GM19193 (cell line): Measurements from ENCODE around the gene DACH1.

Experiments
- POLR2A ChIP-seq: IDR thresholded peaks from 4 replicates; pipeline ENCODE4 v1.6.1; 2011; ENCODE audit not compliant: insufficient read depth, insufficient read length; ENCODE audit errors: extremely low read depth

Gene DACH1

DNA sequence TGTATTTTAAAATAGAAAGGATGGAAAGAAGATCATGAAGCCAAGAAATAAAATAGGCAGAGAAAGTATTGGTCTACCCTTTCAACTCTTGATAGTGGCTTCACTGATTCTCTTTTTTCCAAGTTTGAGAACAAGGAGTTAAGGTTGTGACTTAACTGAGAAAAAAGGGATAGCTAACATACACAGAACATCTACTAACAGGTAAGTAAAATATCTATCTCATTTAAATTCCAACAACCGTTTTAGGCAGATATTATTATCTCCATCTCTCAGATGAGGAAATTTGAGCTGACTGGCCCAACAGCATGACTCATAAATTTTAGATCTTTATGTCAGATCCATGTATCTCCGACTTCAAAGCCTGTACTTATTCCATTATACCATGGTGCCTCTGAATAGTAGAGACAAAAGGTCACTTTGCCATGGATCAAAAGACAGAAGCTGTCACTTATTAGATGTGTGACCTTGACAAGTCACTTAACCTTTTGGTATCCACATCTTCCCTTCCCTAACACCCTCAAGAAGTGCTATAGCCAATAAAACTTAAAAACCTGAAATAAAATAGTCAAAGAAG is 152.1 kb downstream of the DACH1 start:
- TF ChIP-seq POLR2A = no peak

DNA sequence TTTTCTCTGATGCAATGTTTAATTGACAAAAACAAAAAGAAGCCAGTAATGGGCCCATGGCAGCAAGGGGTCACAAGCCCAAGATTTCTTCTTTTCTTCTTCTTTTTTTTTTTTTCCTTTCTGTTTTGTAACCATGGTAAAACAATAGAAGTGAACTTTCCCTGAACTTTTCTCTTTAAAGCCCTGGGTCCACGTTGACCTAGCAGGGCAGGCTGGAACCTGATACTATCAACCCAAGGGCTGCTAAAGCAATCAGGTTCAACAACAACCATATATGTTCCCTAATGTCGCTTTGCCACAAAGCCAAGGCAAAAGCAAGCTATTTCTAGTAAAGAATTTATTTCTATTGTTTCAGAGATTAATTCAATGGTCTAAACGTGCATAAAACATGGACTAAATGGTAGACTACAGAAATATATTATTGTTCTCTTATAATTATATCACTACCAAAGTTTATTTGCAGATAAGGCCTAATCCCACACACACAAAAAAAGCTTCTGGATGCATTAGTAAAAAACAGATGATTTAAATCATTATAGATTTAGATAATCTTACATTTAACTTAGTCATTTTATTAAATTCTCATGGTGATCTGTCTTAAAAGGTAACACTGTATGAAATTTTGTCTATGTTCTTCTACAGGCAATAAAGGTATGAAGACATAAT is 153.9 kb downstream of the DACH1 start:
- TF ChIP-seq POLR2A = no peak

DNA sequence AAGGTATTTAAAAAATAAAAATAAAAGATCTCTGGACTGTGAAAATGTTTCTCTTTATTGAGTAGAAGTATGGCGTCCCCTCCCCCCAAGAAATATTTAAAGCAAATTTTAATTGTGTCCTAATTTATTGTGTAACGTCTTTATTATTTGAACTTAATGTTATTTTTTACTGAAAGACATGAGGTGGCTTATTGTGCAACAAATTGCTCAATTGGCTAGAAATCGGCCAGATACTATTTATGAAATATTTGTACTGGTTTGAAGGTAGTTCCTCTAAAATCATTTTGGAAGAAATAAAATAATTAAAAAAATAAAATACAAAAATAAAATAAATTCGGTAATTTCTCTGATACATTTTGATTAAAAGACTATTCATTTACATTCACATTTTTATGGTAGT is 162.3 kb downstream of the DACH1 start:
- no peak for TF ChIP-seq POLR2A

DNA sequence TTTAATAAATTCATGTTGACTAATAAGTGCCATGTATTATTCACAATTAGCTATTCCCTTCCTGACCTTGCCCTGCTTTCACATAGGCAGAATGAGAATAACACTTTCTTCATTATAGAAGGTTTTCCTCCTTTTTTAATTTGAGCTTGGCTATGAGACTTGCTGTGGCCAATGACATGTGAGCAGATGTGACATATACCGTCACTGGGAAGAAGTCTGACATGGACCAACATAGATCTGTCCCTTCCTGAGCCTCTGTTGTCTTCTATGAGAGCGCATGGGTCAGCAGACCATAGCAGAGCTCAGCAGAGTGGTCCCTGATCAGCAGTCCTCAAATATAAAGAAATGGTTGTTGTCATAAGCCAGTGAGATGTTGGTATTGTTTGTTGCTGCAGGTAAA is 163.9 kb downstream of the DACH1 start:
- TF ChIP-seq POLR2A = no peak

DNA sequence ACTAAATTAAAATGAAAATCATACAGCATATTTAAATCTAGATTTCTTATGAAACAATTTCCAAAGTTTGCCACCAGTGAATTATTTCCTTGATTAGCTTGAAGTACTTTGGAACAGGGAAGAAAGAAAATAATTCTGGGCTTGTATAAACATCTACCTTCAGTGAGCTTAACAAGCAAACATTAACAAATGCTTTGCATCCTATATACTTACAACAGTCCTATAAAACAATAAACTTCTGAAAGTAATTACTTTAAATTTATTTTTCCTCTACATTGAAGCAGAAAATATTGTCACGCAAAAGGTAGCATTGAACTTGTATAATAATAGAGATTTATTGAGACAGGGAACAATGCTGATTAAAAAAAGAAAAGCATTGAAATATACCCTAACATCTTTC is 164.8 kb downstream of the DACH1 start:
- TF ChIP-seq POLR2A = no peak

DNA sequence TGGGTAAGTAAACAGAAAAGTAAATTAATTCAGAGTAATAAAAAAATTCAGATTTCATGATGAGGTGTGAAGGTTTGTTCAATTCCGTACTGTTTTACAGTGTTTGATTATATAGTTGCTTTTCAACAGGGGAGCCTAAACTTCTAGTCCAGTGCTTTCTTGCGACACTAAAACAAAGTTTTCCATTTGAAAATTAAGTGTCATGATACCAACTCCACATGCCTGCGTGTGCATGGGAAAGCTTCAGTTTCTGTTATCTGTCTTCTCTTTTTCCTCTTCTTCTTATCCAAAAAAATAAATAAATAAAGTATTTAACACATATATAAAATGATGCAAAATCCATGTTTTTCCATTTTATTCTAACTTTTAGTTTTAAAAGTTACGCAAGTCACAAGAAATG is 165.3 kb downstream of the DACH1 start:
- TF ChIP-seq POLR2A = no peak

DNA sequence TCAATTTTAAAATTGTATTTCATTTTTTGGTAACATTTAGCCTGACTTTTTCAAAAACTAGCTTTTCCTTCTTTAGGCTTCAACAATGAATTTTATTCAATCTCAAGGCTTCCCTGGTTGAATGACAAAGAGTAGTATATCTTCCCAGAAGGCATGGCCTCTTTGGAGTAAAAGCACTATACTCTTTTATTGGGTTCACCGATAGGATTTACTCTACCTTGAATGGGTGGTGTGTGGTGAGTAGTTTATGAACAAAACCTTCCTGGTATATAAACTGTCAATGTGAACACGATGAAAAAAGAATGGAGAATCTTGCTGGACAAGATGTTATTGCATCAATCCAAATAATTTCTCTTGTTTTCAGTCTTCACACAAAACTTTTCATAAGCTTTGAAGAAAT is 167.7 kb downstream of the DACH1 start:
- no peak for TF ChIP-seq POLR2A

DNA sequence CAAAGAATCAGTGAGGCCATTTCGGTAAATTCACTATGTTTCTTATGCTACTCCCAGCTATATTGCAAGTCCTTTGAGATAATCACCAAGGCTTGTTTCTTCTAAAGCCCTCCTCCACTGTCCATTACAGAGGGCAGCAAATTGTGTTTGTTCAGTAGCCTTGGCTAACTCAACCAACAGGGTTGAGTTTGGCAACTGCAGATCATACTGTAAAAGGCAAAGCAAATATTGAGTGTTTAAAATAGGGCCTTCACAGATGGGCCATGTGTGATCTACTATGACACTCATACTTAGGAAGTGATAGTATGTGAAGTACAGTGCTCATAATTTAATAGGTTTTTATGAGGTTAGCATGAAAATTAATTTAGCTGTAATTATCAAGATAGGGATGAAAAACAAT is 171.3 kb downstream of the DACH1 start:
- no peak for TF ChIP-seq POLR2A

DNA sequence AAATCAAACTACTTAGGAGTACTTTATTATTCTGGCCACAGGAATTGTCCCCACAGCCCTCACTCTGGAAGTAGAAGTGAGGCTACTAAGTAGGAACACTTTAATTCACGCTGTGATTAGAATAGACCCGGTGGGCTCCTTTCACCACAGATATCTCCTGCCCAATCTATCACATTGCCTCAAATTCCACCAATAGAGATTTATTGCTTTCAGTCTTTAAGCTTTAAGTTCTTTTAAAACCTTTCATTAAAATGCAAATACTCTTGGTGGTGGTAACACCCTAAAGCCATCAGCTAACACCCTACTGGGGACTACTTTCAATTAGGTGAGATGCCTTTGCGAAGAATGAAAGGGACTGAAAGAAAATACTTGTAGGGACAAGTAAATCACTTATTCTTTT is 181.9 kb downstream of the DACH1 start:
- no peak for TF ChIP-seq POLR2A

DNA sequence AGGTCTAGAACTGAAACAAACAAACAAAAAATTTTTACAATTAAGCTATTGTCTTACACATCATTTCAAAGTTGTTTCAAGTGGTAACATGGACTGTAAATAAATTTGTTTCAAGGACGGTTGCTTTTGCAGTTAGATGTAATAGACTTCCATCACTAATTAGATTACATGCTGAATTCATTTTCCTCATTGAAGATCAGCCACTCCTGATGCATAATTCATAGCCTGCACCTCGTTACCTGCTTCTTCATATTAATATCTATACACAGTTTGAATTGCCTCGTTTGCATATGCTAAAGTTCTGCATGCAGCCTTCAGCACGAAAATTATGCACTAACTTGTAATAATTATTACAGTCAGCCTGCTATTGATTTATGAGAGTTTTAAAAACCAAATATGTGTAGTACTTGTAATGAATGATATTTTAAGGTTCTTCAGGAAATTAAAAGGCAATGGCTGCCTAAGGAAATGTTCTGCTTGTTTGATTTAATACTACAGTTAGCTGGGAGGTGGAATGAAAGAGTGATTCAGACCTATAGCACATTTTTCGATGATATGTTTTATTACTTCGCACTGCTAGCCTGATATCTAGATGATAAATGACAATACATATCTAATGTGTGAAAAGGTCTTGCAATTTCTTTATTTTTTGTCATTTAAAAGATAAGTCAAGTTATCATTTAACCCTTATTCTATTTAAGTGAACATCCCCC is 184.9 kb downstream of the DACH1 start:
- TF ChIP-seq POLR2A = no peak

DNA sequence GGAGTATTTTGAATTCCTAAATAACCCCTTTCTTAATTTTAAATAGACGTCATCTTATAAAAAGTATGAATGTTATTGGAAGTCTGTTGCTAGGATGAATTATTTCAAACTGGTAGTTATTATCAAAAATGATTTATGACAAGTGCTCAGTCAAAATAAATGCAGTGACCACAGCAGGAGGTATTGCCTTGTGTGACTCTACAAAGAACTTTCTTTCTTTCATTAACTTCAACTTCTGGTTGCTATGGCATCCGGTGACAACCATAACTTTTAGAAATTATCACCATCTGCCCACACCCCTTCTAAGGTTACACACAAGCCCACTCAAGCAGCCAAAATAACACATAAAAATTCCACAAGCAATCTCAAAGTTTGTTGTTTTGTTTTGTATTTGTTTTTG is 189.9 kb downstream of the DACH1 start:
- TF ChIP-seq POLR2A = no peak

DNA sequence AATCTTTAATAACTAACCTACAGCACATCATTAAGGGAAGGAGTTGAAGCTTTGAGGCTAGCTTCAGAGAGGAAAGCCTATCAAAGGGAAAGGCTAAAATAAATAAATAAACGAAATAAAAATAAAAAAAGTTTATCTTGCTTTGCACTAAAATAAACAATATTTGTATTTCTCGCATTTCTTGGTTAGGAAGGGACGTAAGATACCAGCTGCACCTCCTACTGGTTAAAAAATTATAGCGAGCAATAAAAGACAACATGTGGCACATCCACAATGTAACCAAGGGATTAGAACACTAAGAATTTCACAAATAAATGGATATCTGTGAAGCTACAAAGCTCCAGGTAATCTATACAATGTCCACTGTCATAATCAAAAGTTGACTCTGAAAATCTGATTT is 194.5 kb downstream of the DACH1 start:
- TF ChIP-seq POLR2A = no peak

DNA sequence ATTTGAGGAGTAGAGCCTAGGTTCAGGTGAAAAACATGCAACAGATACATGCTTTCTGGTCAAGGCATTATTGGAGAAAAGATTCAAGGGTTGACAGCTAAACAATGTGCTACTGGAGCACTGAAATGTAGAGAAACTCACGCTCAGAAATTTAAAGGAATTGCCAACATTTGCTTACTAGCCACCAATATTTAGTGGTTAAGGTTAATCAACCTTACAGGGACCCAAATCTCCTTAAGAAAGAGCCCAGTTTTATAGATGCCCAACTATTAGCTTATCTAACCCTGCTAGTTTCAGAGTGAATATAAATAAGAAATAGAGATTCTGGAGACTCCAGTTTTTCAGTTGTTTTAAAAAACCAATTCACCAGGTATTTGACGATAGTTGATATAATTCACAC is 203.6 kb downstream of the DACH1 start:
- no peak for TF ChIP-seq POLR2A

DNA sequence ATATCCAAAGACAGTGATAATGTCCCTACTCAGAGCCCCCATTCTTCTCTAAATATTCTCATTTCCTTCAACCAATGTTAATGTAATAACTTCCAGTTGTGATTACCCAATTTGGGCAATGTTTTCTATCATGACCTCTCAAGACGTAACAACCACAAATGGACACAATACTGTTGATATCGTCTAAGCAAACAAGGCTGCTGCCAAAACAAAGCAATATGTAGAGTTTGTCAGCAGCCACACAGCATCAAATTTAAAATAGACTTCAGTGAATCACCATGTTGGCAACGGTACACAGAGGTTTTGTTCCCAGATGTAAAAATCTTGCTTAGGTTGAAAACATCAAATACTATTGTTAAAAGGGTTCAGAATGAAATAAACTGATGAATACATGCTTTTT is 205.1 kb downstream of the DACH1 start:
- TF ChIP-seq POLR2A = no peak

DNA sequence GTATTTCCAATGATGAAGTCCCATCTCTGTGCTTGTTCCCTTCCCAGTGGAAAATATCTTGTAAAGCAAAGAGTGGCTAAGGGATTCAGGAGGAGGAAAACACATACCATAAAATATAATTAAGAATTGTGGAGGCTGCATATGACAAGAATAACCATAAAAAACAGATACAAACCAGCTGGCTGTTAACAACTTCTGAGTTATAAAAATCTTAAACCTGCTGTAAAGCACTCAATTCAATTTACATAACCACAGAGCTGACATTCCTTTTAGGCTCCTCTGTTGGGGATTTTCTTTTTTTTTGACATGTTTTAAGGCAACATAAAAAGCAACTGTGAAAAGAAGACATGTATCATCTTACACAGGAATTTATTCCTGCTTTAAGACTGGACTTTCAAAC is 207.6 kb downstream of the DACH1 start:
- TF ChIP-seq POLR2A = no peak

DNA sequence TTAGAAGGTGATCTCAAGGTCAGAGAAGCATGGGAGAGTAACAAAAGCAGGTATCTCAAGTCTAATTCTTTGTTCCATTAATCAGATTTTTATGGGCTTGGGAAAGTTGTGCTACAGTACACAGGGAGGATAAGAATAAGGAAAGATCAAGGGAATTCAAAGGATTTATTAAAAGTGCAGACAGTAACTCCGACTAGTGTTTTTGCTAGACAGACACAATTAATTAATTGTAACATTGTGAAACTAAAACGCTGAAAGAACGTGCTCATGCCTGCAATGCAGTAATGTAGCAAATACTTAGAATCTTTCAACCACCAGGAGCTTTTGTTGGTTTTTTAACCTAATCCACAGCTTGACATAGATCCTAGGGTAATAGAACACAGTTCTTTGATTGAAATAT is 221.5 kb downstream of the DACH1 start:
- no peak for TF ChIP-seq POLR2A
